K562 (cell line): Measurements from ENCODE around the gene RNU2-63P. TPM values are rescaled to one million over a fixed set of nuclear protein-coding genes. Genes with fewer than 3 reads are reported as not detected.

Experiments
- ARID3A ChIP-seq: IDR thresholded peaks from 2 replicates; pipeline ENCODE4 v1.6.1; 2012; ENCODE audit warnings: low read depth, low read length, improper control_type of control experiment, borderline replicate concordance
- ATF2 ChIP-seq: sonication (generic); formaldehyde crosslinking; IDR thresholded peaks from 2 replicates; pipeline ENCODE4 v1.8.1; 2022; ENCODE audit warnings: missing genetic modification reagents
- BRCA1 ChIP-seq, 2 experiments: fragments of 450-650 bp in 1 of 2; sonication (generic) in 1 of 2; formaldehyde crosslinking in 1 of 2; IDR thresholded peaks; 2 replicates each; pipeline versions ENCODE4 v1.5.0 to v1.6.1; 2017 to 2020; ENCODE audit warnings: mild to moderate bottlenecking in 1 of 2, missing genetic modification reagents in 1 of 2
- BRF2 ChIP-seq: IDR thresholded peaks from 3 replicates; pipeline ENCODE4 v1.6.1; 2011; ENCODE audit warnings: borderline replicate concordance, mild to moderate bottlenecking; ENCODE audit not compliant: insufficient read length, insufficient read depth
- ESRRA ChIP-seq: fragments of 450-650 bp; IDR thresholded peaks from 2 replicates; pipeline ENCODE4 v1.6.1; 2014; ENCODE audit warnings: low read depth, mild to moderate bottlenecking, moderate library complexity, borderline replicate concordance
- GTF3C2 ChIP-seq: IDR thresholded peaks from 3 replicates; pipeline ENCODE4 v1.6.1; 2011; ENCODE audit warnings: borderline replicate concordance, mild to moderate bottlenecking, moderate library complexity; ENCODE audit not compliant: insufficient read length; ENCODE audit errors: extremely low read depth
- MXD1 ChIP-seq: fragments of 250-450 bp; sonication (Bioruptor Pico); IDR thresholded peaks from 2 replicates; pipeline ENCODE4 v1.8.0; 2021; ENCODE audit warnings: borderline replicate concordance, mild to moderate bottlenecking, moderate library complexity; ENCODE audit not compliant: poor library complexity, severe bottlenecking
- NR2C2 ChIP-seq, 2 experiments: fragments of 200-800 bp in 1 of 2; sonication (Bioruptor generic) in 1 of 2; sonication (generic) in 1 of 2; formaldehyde crosslinking in 1 of 2; IDR thresholded peaks; 2 replicates each; pipeline versions ENCODE4 v1.6.1 to v1.8.0; 2016 to 2022; ENCODE audit warnings: mild to moderate bottlenecking in 1 of 2, missing compliant biosample characterization in 1 of 2, missing genetic modification characterization in 1 of 2, missing genetic modification reagents in 1 of 2
- RNF219 ChIP-seq: fragments of 250-450 bp; sonication (Bioruptor Pico); IDR thresholded peaks from 2 replicates; pipeline ENCODE4 v1.5.0; 2022; ENCODE audit warnings: mild to moderate bottlenecking
- TARDBP ChIP-seq: fragments of 450-650 bp; IDR thresholded peaks from 2 replicates; pipeline ENCODE4 v1.6.1; 2016
- TEAD1 ChIP-seq, 2 experiments: fragments of 450-650 bp in 1 of 2; sonication (generic) in 1 of 2; formaldehyde crosslinking; IDR thresholded peaks; 2 replicates each; pipeline versions ENCODE4 v1.4.0 to v1.8.0; 2020 to 2022; ENCODE audit warnings: mild to moderate bottlenecking in 2 of 2, missing genetic modification reagents in 1 of 2
- ZKSCAN1 ChIP-seq: fragments of 150-350 bp; IDR thresholded peaks from 2 replicates; pipeline ENCODE4 v1.6.1; 2016; ENCODE audit warnings: low read depth, low read length
- polyA plus RNA-seq, 8 experiments: library from polyadenylated mRNA; depleted of rRNA in 4 of 8; stranded (reverse) in 5 of 8; unstranded in 3 of 8; fragments of >200 nt; fragmentation: Nextera tagmentation in 2 of 8; fragmentation: Illumina TruSeq in 1 of 8; extraction: Ambion mirVana in 2 of 8; extraction: Trizol in 1 of 8; gene quantifications; 2 replicates each; pipeline versions ENCODE4 v1.2.1 to v1.2.3, GENCODE V29; 2011 to 2014; ENCODE audit warnings: inconsistent platforms in 1 of 8, missing spikeins in 1 of 8
- total RNA-seq, 7 experiments: library from RNA; depleted of rRNA in 6 of 7; stranded (reverse); fragments of >200 nt in 6 of 7; fragmentation: Illumina TruSeq in 2 of 7; extraction: Trizol in 2 of 7; gene quantifications; 2 replicates each; pipeline versions ENCODE4 v1.2.1 to v1.2.3, GENCODE V29; 2011 to 2021; ENCODE audit warnings: low replicate concordance in 1 of 7

Gene RNU2-63P
- total and polyA plus RNA-seq, 9 of the 15 experiments (the other 6 are each of a cell fraction or from before 2014, with no cell fraction given): 5.8 to 253 (median 169) TPM; not detected in 4

- TF ChIP-seq ATF2 (CRISPR knock-in tag): no peak
- TF ChIP-seq TARDBP: no peak
- TF ChIP-seq ZKSCAN1: no peak
- TF ChIP-seq ARID3A: 0 out of 2 replicates have a peak, but pooled peaks have one; percentile 53
- TF ChIP-seq RNF219 (CRISPR knock-in tag): no peak
- TF ChIP-seq NR2C2 (CRISPR knock-in tag; IDR thresholded peaks at IDR 0.05): no peak
- TF ChIP-seq NR2C2 (tag; IDR thresholded peaks at IDR 0.05): no peak
- no peak for TF ChIP-seq BRF2
- no peak for TF ChIP-seq TEAD1 (CRISPR knock-in tag; IDR thresholded peaks at IDR 0.05)
- TF ChIP-seq BRCA1 (IDR thresholded peaks at IDR 0.05): no peak
- TF ChIP-seq BRCA1 (CRISPR knock-in tag; IDR thresholded peaks at IDR 0.05): no peak
- peak; percentile 15; the same call in 1 of the 2 replicates for TF ChIP-seq ESRRA
- TF ChIP-seq MXD1 (CRISPR knock-in tag): no peak
- no peak for TF ChIP-seq GTF3C2
Observed at GRCh38 chr2:88059979-88060906, 43.9 kb upstream of the RNU2-63P start (continued).
